Subcutaneous abdominal adipose tissue (tissue), 5 donors: ENCODE data around the gene PRAMEF9.
"Not testable (repeated sequence)": the region's sequence is repeated elsewhere in the genome, so short reads cannot be mapped to it uniquely, and the experiment has no call there.

Source experiments
- H3K27ac ChIP-seq: one replicate; pipeline ENCODE4 v1.7.0; 2013; ENCODE audit warnings: low read depth, mild to moderate bottlenecking, inconsistent platforms, low read length, moderate library complexity
- H3K27me3 ChIP-seq, 5 donors: one replicate each; pipeline ENCODE4 v1.7.0; 2013; ENCODE audit warnings: low read length in 5 of 5, inconsistent platforms in 1 of 5; ENCODE audit not compliant: control insufficient read depth in 5 of 5, insufficient read depth in 4 of 5
- H3K36me3 ChIP-seq, 5 donors: one replicate each; pipeline ENCODE4 v1.7.0; 2013; ENCODE audit warnings: low read length in 5 of 5; ENCODE audit not compliant: control insufficient read depth in 5 of 5, insufficient read depth in 5 of 5
- H3K4me1 ChIP-seq, 5 donors: one replicate each; pipeline ENCODE4 v1.7.0; 2013; ENCODE audit warnings: low read length in 5 of 5, mild to moderate bottlenecking in 3 of 5, moderate library complexity in 1 of 5; ENCODE audit not compliant: control insufficient read depth in 5 of 5, insufficient read depth in 5 of 5
- H3K4me3 ChIP-seq, 5 donors: one replicate each; pipeline ENCODE4 v1.7.0; 2013; ENCODE audit warnings: low read length in 5 of 5, low read depth in 1 of 5
- H3K9ac ChIP-seq, 5 donors: one replicate each; pipeline ENCODE4 v1.7.0; 2013; ENCODE audit warnings: low read length in 5 of 5, mild to moderate bottlenecking in 4 of 5, moderate library complexity in 3 of 5
- H3K9me3 ChIP-seq, 5 donors: one replicate each; pipeline ENCODE4 v1.7.0; 2013; ENCODE audit warnings: low read length in 5 of 5; ENCODE audit not compliant: control insufficient read depth in 5 of 5
- donor health status: healthy.
- donor health status: healthy.
- donor health status: healthy.
- donor health status: healthy.
- donor health status: healthy.

The PRAMEF9 gene

DNA sequence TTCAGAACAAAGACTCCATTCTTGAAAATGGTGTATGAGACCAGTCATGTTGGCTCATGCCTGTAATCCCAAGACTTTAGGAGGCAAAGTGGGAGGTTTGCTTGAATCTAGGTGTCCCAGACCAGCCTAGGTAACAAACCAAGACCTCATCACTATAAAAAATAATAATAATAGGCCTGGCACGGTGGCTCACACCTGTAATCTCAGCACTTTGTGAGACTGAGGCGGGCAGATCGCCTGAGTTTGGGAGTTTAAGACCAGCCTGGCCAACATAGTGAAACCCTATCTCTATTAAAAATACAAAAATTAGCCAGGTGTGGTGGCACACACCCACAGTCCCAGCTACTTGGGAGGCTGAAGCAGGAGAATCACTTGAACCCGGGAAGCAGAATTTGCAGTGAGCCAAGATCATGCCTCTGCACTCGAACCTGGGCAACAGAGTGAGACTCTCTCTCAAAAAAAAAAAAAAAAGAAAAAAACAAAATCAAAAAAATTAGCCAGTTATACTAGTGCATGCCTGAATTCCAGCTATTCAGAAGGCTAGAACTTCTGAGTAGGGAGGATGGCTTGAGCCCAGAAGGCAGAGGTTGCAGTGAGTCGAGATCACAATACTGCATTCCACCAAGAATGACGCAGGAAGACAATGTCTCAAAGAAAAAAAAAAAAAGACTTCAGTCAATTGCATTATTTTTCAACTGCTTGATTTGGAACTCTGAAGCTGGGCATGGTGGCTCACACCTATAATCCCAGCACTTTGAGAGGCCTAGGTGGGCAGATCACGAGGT is 55.8 kb downstream of the PRAMEF9 start:
- not testable (repeated sequence) for H3K27me3 ChIP-seq, H3K4me1 ChIP-seq, H3K9ac ChIP-seq, H3K27ac ChIP-seq, H3K9me3 ChIP-seq, H3K36me3 ChIP-seq, H3K4me3 ChIP-seq

DNA sequence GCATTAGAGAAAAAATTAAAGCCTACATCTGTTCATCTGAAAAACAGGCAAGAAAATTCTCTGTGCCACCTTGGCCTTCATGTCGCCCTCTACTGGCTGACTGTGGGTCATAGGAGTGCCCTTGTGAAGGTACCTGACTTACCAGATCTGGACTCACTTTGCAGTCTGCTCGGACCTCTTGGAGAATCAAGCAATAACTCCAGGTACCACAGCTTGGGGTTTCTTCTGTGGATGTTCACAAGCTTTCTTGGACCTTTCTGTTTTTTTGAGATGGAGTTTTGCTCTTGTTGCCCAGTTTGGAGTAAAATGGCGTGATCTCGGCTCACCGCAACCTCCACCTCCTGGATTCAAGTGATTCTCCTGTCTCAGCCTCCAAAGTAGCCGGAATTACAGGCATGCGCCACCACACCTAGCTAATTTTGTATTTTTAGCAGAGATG is 56.7 kb downstream of the PRAMEF9 start:
- H3K9ac ChIP-seq: no peak overlapping the region
- H3K9me3 ChIP-seq: no peaks in the 10 kb centered on the region
- H3K36me3 ChIP-seq: no peaks in the 10 kb centered on the region
- H3K4me1 ChIP-seq: no peaks in the 10 kb centered on the region
- H3K27ac ChIP-seq: no peak overlapping the region
- H3K27me3 ChIP-seq: peaks cover 0 to 8% (median 5%) of the 10 kb centered on the region in 5 donors
- H3K4me3 ChIP-seq: no peak overlapping the region
